Endothelial cell (in vitro differentiated cells): ENCODE measurements around the gene NR5A2. TPM values are rescaled to one million over a fixed set of nuclear protein-coding genes. Genes with fewer than 3 reads are reported as not detected.

ENCODE experiments used
- DNase-seq: peaks from one replicate; pipeline ENCODE4 v3.0.0; 2021; ENCODE audit warnings: low spot score
- H3K27ac Mint-ChIP-seq: one replicate; pipeline ENCODE4 v1.8.0; 2021; ENCODE audit warnings: mixed read lengths, inconsistent platforms; ENCODE audit not compliant: unreplicated experiment
- H3K27me3 Mint-ChIP-seq: one replicate; pipeline ENCODE4 v1.8.0; 2021; ENCODE audit warnings: mild to moderate bottlenecking, moderate library complexity, mixed read lengths, inconsistent platforms; ENCODE audit not compliant: unreplicated experiment
- H3K36me3 Mint-ChIP-seq: one replicate; pipeline ENCODE4 v1.8.0; 2021; ENCODE audit warnings: mild to moderate bottlenecking, low read depth, mixed read lengths, inconsistent platforms; ENCODE audit not compliant: unreplicated experiment
- H3K4me1 Mint-ChIP-seq: one replicate; pipeline ENCODE4 v1.8.0; 2021; ENCODE audit warnings: mild to moderate bottlenecking, mixed read lengths, inconsistent platforms; ENCODE audit not compliant: unreplicated experiment
- H3K4me3 Mint-ChIP-seq: one replicate; pipeline ENCODE4 v1.8.0; 2021; ENCODE audit warnings: mild to moderate bottlenecking, mixed read lengths, inconsistent platforms; ENCODE audit not compliant: unreplicated experiment
- H3K9me3 Mint-ChIP-seq: one replicate; pipeline ENCODE4 v1.8.0; 2021; ENCODE audit warnings: mixed read lengths, inconsistent platforms; ENCODE audit not compliant: unreplicated experiment
- total RNA-seq: library from RNA; stranded (reverse); fragmentation: NEBNext Ultra II Directional; extraction: Animal tissue kit (Norgen Biotek cat#: 25700); gene quantifications from one replicate; pipeline ENCODE4 v1.2.1, GENCODE V29; 2021; ENCODE audit not compliant: unreplicated experiment
- TF ChIP-seq, protein P1 (sequence below): fragments of 200-600 bp; sonication (generic); IDR thresholded peaks from one replicate; pipeline ENCODE4 v1.5.0; 2021; ENCODE audit warnings: antibody characterized with exemption; ENCODE audit not compliant: unreplicated experiment

The NR5A2 gene
- total RNA-seq, 1 donor from 2014 or later = 7.0 TPM

DNA sequence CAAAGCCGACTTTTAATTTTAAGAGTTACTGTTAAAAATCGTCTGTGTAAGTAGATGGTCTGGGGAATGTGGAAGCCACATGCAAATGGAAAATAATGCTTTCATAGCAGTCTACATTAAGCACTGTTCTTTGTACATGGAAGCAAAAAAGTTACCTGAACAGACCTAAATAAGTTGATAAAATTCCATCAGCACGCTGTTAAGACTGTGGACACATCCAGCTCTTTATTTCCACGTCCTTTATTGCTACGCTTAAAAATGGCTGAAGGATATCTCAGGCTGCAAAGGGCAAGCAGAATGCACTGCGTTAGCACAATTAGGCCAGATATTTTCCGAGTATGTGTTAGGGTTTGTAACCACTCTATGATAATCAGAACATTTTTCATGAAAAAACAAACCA is 22.3 kb downstream of the NR5A2 start:
- TF ChIP-seq, protein P1, sequence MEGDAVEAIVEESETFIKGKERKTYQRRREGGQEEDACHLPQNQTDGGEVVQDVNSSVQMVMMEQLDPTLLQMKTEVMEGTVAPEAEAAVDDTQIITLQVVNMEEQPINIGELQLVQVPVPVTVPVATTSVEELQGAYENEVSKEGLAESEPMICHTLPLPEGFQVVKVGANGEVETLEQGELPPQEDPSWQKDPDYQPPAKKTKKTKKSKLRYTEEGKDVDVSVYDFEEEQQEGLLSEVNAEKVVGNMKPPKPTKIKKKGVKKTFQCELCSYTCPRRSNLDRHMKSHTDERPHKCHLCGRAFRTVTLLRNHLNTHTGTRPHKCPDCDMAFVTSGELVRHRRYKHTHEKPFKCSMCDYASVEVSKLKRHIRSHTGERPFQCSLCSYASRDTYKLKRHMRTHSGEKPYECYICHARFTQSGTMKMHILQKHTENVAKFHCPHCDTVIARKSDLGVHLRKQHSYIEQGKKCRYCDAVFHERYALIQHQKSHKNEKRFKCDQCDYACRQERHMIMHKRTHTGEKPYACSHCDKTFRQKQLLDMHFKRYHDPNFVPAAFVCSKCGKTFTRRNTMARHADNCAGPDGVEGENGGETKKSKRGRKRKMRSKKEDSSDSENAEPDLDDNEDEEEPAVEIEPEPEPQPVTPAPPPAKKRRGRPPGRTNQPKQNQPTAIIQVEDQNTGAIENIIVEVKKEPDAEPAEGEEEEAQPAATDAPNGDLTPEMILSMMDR = no peak
- no peak overlapping the region for H3K27ac Mint-ChIP-seq
- DNase-seq = no peak
- H3K36me3 Mint-ChIP-seq = no peaks in the 10 kb centered on the region
- no peak overlapping the region for H3K4me3 Mint-ChIP-seq
- no peaks in the 10 kb centered on the region for H3K9me3 Mint-ChIP-seq
- H3K4me1 Mint-ChIP-seq = peaks cover 5% of the 10 kb centered on the region
- H3K27me3 Mint-ChIP-seq = no peaks in the 10 kb centered on the region

DNA sequence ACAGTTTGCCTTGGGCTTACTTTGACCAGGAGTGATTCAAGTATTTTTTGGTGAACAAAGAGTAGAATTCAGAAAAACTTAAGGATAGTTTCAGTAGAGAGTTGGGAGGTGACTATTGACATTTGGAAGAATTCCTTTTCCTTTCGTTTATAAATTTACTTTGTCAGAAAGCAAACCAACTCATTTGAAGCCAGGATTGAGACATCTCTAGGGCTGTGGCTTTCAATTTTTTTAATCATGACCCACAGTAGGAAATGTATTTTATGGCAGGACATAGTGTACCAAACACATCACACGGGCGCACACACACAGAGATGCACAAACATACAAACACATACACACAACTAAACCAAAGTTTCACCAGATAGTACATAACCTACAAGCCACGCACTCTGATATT is 24.1 kb downstream of the NR5A2 start:
- Mint-ChIP-seq H3K36me3 (no peaks in the 10 kb centered on the region), H3K9me3 (no peaks in the 10 kb centered on the region), H3K27ac (no peak overlapping the region), H3K27me3 (no peaks in the 10 kb centered on the region), H3K4me3 (no peak overlapping the region), H3K4me1 (peaks cover 5% of the 10 kb centered on the region)
- TF ChIP-seq, protein P1 = no peak
- no peak for DNase-seq

DNA sequence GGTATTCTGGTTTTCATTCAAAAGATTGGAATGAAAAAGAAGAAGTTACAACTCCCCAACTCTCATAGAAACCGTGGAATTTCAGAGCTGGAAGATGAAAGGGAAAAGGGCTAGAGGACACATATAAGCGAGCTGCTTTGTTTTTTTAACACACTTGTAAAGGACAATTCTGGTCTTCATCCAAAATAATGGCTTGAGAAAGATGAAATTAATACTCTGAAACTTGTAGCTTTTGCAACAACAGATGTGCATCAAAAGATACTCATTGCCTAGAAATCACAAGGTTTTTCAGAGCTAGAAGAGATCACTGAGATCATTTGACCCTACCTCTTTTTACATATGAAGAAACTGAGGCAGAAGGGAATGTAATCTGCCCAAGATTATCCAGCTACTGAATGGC is 25.6 kb downstream of the NR5A2 start:
- H3K4me3 Mint-ChIP-seq = no peak overlapping the region
- H3K9me3 Mint-ChIP-seq = no peaks in the 10 kb centered on the region
- H3K27ac Mint-ChIP-seq = no peak overlapping the region
- H3K27me3 Mint-ChIP-seq = no peaks in the 10 kb centered on the region
- DNase-seq = no peak
- TF ChIP-seq, protein P1 = no peak
- H3K36me3 Mint-ChIP-seq = no peaks in the 10 kb centered on the region
- peaks cover 5% of the 10 kb centered on the region for H3K4me1 Mint-ChIP-seq

DNA sequence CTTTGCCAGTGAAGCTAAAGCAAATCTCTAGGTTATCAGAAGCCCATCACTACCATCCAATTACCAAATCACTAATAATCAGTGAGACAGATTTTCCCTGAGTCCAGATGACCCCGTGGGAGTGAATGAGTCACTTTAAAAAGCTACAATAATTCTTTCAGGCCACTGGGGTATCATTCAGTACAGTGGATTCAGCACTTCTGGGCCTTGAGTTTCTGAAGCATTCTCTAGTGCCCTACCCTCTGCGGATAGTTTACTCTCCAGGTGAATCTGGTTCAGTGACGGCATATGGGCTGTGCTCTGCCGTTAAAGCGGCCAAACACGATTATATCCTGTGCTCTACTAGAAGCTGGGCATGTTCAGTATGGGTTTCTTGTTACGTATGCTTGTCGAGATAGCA is 26.1 kb downstream of the NR5A2 start:
- H3K9me3 Mint-ChIP-seq = no peaks in the 10 kb centered on the region
- no peak overlapping the region for H3K4me3 Mint-ChIP-seq
- H3K27ac Mint-ChIP-seq = no peak overlapping the region
- H3K36me3 Mint-ChIP-seq = no peaks in the 10 kb centered on the region
- TF ChIP-seq, protein P1 = no peak
- DNase-seq = no peak
- H3K4me1 Mint-ChIP-seq = no peaks in the 10 kb centered on the region
- no peaks in the 10 kb centered on the region for H3K27me3 Mint-ChIP-seq

DNA sequence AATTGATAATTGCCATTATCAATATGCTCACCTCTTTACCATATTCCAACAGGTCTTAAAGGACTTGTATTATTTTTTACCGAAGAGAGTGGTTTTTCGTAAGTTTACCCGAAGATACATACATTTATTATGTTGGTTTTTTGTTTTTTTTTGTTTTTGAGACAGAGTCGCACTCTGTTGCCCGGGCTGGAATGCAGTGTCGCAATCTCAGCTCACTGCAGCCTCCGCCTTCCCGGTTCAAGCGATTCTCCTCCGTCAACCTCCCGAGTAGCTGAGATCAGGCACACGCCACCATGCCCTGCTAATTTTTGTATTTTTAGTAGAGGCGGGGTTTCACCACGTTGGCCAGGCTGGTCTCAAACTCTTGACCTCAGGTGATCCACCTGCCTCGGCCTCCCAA is 30.8 kb downstream of the NR5A2 start:
- TF ChIP-seq, protein P1 = no peak
- Mint-ChIP-seq H3K4me1 (no peaks in the 10 kb centered on the region), H3K36me3 (no peaks in the 10 kb centered on the region), H3K27me3 (no peaks in the 10 kb centered on the region), H3K27ac (no peak overlapping the region), H3K4me3 (no peak overlapping the region), H3K9me3 (no peaks in the 10 kb centered on the region)
- no peak for DNase-seq
